AG04450 (cell line): Measurements from ENCODE around the gene PALLD. TPM values are rescaled to one million over a fixed set of nuclear protein-coding genes. Genes with fewer than 3 reads are reported as not detected.

Source experiments
- CTCF ChIA-PET: fragments of 300-600, 350-600 bp; formaldehyde crosslinking; extraction: SDS; loops from one replicate; lab custom pipeline; 2022; ENCODE audit warnings: antibody characterized with exemption, inconsistent platforms; lab: Charles Lee
- POLR2A ChIA-PET: fragments of 350-600 bp; formaldehyde crosslinking; extraction: SDS; loops from one replicate; lab custom pipeline; 2021; ENCODE audit warnings: antibody characterized with exemption, inconsistent platforms; lab: Yijun Ruan, JAX
- DNase-seq: peaks from one replicate; pipeline ENCODE4 v3.0.0-alpha.2; 2011; ENCODE audit warnings: low read depth, low spot score
- H3K27ac ChIP-seq: one replicate; pipeline ENCODE4 v1.5.1; 2012; ENCODE audit warnings: low read depth, low read length, control low read depth
- H3K27me3 ChIP-seq: one replicate; pipeline ENCODE4 v1.6.0; 2012; ENCODE audit warnings: low read length; ENCODE audit not compliant: control insufficient read depth, insufficient read depth
- H3K4me3 ChIP-seq: 2 replicates; pipeline ENCODE4 v1.5.1; 2011; ENCODE audit warnings: mild to moderate bottlenecking, low read depth, low read length, control low read depth
- H3K9me3 ChIP-seq: 2 replicates; pipeline ENCODE4 v1.5.1; 2012; ENCODE audit warnings: low read length; ENCODE audit not compliant: control insufficient read depth, insufficient read depth
- polyA plus RNA-seq: library from polyadenylated mRNA; depleted of rRNA; stranded (reverse); fragments of >200 nt; gene quantifications from 2 replicates; pipeline ENCODE4 v1.2.3, GENCODE V29; 2011
- TF ChIP-seq, protein P1 (sequence below): IDR thresholded peaks from 2 replicates; pipeline ENCODE4 v1.5.1; 2011; ENCODE audit warnings: low read depth, low read length, control low read depth, inconsistent platforms

Gene PALLD
- polyA plus RNA-seq, 1 experiment, result 159 TPM

DNA sequence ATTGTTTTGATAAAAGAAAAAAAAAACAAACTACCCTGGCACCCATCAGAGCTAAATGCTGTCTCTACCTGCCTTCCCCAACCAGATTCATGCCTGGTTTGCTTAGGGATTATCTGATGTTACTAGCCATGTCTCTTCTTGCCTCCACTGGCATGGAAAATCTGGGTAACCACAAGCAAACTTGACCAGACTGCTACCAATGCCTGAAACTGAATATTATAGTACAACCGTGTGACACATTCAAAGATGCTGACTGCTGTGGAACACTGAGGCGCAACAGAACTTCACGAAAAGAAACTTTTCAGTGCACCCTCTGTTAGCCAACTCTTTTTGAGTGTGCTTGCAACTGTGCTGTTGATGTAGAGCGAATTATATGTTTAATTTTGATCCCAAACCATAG is 285.1 kb downstream of the PALLD start:
- H3K27ac ChIP-seq, result no peak overlapping the region
- H3K27me3 ChIP-seq, result no peaks in the 10 kb centered on the region
- no peaks in the 10 kb centered on the region for H3K9me3 ChIP-seq
- TF ChIP-seq, protein P1, sequence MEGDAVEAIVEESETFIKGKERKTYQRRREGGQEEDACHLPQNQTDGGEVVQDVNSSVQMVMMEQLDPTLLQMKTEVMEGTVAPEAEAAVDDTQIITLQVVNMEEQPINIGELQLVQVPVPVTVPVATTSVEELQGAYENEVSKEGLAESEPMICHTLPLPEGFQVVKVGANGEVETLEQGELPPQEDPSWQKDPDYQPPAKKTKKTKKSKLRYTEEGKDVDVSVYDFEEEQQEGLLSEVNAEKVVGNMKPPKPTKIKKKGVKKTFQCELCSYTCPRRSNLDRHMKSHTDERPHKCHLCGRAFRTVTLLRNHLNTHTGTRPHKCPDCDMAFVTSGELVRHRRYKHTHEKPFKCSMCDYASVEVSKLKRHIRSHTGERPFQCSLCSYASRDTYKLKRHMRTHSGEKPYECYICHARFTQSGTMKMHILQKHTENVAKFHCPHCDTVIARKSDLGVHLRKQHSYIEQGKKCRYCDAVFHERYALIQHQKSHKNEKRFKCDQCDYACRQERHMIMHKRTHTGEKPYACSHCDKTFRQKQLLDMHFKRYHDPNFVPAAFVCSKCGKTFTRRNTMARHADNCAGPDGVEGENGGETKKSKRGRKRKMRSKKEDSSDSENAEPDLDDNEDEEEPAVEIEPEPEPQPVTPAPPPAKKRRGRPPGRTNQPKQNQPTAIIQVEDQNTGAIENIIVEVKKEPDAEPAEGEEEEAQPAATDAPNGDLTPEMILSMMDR, result no peak
- POLR2A ChIA-PET, result no interaction called here
- H3K4me3 ChIP-seq, result no peak overlapping the region
- DNase-seq, result no peak
- CTCF ChIA-PET, result interaction anchor here (0.6 to 1.0 kb wide), 2 partner anchors 10 to 173 kb away, joined by 4 to 7 read pairs; no protein-coding TSS in a partner anchor

DNA sequence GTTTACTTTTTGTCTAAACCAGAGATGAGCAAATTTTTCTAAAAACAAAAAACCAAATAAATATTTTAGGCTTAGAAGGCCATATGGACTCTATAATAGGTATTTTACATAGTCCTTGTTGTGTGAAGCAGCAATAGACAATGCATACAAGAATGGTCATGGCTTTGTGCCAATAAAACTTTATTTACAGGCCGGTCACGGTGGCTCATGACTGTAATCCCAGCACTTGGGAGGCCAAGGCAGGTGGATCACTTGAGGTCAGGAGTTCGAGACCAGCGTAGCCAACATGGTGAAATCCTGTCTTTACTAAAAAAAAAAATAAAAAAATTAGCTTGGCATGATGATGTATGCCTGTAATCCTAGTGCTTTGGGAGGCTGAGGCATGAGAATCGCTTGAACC is 285.6 kb downstream of the PALLD start:
- H3K27me3 ChIP-seq, result no peaks in the 10 kb centered on the region
- ChIA-PET POLR2A (no interaction called here), CTCF (interaction anchor here (0.6 to 1.7 kb wide), 3 partner anchors 10 to 174 kb away, joined by 4 to 7 read pairs (median 4); no protein-coding TSS in a partner anchor)

DNA sequence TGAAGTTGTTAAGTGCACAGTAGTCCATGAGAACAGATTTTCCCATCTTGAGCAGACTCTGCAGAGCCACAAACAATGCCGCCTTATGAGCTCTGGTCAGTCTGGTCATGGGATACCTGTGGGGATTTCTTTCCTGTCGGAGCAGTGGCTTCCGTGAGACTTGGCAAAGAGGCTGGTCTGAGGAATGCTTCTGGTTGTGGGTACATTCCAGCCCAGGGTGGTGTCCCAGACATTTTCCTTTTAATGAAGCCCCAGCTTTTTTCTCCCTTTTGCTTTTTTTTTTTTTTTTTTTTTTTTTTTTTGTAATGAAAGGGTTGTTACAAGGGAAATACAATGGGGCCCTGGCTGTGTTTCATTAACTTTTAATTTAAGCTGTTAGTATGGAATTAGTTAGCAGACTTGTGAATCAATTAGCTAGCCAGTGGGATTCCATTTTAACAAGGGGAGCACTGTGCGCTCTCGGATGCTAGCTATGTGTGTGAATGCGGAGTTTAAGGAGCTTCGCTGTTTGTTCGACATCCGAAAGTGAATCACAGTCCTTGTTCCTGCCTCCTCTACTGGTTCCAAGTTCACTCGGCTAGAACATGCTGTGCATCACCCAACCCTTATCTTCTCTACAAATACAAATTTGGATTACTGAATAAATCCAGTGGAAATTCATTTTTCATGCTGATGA is 288.1 kb downstream of the PALLD start:
- Histone ChIP-seq H3K27me3 (no peaks in the 10 kb centered on the region), H3K27ac (no peak overlapping the region), H3K9me3 (no peaks in the 10 kb centered on the region), H3K4me3 (no peak overlapping the region)
- TF ChIP-seq, protein P1, result no peak
- DNase-seq, result no peak
- ChIA-PET CTCF (interaction anchor here (0.6 to 0.7 kb wide), 3 partner anchors 13 to 200 kb away, joined by 3 to 5 read pairs (median 4); no protein-coding TSS in a partner anchor), POLR2A (no interaction called here)

More for the DNA sequence above, 285.6 kb downstream of the PALLD start:
- H3K27ac ChIP-seq, result no peak overlapping the region
- no peak overlapping the region for H3K4me3 ChIP-seq
- H3K9me3 ChIP-seq, result no peaks in the 10 kb centered on the region
- DNase-seq, result no peak
- TF ChIP-seq, protein P1, result no peak

DNA sequence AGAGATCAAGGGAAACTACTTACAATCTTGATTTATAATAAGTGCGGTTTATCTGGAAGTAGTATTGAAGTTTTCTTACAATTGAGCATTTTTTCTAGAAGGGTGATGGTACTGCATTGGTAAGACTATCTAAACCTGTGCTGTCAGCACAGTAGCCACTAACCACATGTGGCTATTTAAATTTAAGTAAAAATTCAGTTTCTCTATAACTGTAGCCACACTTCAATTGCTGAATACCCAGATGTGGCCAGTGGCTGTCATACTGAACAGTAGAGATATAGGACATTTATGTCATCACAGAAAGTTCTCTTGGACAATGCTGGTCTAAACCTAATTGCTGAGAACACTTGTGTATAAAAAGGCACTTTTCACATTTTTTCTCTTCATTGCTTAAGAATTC is 290.5 kb downstream of the PALLD start:
- Histone ChIP-seq H3K27me3 (no peaks in the 10 kb centered on the region), H3K27ac (no peak overlapping the region), H3K9me3 (no peaks in the 10 kb centered on the region), H3K4me3 (no peak overlapping the region)
- TF ChIP-seq, protein P1, result no peak
- POLR2A ChIA-PET, result no interaction called here
- DNase-seq, result no peak
- CTCF ChIA-PET, result interaction anchor here (0.6 kb wide), 1 partner anchor 202 kb away, joined by 3 read pairs; no protein-coding TSS in a partner anchor

DNA sequence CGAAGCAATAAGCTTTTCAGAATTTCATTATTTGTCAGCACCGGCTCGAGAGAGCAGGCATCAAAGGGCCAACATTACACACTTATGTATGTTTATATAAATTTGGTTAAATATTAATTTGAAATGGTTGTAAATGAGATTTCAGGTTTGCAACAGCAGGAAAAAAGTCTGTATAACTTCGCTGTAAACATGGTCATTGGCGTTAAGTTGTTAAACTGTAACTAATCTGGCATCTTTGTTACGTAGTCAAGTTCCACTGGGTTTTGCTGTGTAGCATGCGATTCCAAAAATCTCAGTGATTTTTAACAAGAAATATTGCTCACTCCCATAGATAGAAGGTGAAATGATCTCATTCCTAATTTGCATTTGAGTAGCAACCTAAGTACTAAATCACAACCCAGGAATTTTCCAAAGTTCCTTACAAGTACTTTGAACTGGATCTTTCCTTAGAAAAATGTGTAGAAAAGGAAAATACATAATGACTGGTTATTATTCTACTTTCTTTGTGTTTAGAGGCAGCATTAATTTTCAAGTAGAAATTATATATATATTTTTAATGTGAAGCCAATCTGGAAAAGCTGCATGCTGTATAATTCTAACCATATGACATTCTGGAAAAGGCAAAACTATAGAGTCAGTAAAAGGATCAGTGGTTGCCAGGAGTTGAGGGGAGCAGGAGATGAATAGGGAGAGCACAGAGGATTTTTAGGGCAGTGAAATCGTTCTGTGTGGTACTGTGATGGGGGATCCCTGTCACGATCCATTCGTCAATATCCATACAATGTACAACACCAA is 291.1 kb downstream of the PALLD start:
- CTCF ChIA-PET, result interaction anchor here (0.6 kb wide), 1 partner anchor 203 kb away, joined by 3 read pairs; no protein-coding TSS in a partner anchor
- Histone ChIP-seq H3K9me3 (no peaks in the 10 kb centered on the region), H3K27me3 (no peaks in the 10 kb centered on the region), H3K27ac (no peak overlapping the region), H3K4me3 (no peak overlapping the region)
- POLR2A ChIA-PET, result no interaction called here
- TF ChIP-seq, protein P1, result no peak
- no peak for DNase-seq
